Pons (tissue), 1 donor: Measurements from ENCODE around the gene CKM.
"Not testable (repeated sequence)": the region's sequence is repeated elsewhere in the genome, so short reads cannot be mapped to it uniquely, and the experiment has no call there.

ENCODE experiments used
- DNase-seq: peaks from one replicate; pipeline ENCODE4 v3.0.0-alpha.2; 2016; ENCODE audit warnings: low spot score

The CKM gene

GRCh38 chr19:45320997-45321775 lies 1.5 kb downstream of the CKM start:
- no peak for DNase-seq

- DNase-seq = no peak
These were observed 7.4 kb downstream of the CKM start for GRCh38 chr19:45315304-45315703.

GRCh38 chr19:45314708-45315245 lies 7.9 kb downstream of the CKM start:
- DNase-seq = no peak

DNA sequence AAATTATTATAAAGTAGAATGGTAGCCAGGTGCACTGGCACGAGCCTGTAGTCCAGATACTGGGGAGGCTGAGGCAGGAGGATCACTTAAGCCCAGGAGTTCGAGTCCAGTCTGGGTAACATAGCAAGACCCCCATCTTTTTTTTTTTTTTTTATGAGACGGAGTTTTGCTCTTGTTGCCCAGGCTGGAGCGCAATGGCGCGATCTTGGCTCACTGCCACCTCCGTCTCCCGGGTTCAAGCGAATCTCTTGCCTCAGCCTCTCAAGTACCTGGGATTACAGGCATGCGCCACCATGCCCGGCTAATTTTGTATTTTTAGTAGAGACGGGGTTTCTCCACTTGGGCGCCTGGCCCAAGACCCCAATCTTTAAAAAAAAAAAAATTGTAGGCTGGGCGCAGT lies 10.4 kb downstream of the CKM start:
- not testable (repeated sequence) for DNase-seq

- DNase-seq = no peak
These were observed 11.1 kb downstream of the CKM start for GRCh38 chr19:45311621-45312020.

- DNase-seq = not testable (repeated sequence)
These were observed 13.4 kb downstream of the CKM start for GRCh38 chr19:45309322-45309721.

DNA sequence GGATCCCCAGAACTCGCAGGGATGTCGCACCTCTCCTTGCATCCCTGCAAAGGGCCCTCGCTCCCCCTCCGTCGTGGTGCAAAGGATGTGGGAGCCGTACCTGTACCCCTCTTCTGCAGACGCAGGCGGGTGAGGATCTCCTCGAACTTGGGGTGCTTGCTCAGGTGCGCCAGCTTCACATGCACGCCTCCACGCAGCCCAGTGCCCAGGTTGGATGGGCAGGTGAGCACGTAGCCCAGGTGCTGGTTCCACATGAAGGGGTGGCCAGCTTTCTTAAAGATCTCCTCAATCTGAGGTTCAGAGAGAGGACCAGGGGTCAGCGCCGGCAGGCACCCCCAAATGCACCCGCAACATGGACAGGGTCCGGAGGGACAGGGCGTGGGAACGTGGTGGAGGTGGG lies 15.3 kb downstream of the CKM start:
- no peak for DNase-seq

GRCh38 chr19:45306518-45307027 lies 16.1 kb downstream of the CKM start:
- no peak for DNase-seq

DNA sequence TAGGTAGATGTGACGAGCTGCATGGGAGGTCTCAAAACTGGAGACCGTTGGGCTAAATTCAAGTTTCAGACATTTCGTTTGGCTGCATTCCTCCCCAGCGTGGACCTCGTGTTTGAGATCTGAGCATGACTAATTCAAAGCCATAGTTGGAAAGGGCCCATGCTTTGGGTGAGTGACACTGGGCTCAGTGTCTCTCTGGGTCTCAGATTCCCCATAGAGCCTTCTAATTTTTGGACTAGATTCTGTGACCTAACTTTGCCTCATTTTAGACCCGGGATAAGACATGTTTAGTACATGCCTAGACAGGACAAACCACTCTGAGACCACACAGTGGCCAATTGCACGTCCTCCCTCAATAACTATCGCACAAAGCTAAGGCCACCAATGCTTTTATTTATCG lies 16.6 kb downstream of the CKM start:
- no peak for DNase-seq

DNA sequence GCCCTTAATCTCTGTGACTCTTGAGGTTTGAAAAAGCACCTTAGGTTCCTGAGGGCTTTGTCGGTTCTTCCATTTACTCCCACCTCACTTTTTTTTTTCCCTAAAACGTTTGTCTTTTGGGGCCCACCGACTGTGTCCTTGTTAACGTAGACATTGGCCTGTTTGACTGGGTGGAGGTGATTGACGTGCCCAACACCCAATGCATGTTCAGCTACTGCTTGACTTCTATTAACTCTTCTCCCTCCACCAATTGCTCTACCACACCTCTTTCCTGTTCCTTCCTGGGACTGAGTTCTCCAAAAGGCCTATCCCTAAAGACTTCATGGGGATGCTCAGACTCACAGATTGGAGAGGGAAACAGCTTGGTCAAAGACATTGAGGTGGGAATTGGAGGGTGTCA lies 17.3 kb downstream of the CKM start:
- no peak for DNase-seq

- DNase-seq = no peak
These were observed 17.7 kb downstream of the CKM start for GRCh38 chr19:45305007-45305406.

DNA sequence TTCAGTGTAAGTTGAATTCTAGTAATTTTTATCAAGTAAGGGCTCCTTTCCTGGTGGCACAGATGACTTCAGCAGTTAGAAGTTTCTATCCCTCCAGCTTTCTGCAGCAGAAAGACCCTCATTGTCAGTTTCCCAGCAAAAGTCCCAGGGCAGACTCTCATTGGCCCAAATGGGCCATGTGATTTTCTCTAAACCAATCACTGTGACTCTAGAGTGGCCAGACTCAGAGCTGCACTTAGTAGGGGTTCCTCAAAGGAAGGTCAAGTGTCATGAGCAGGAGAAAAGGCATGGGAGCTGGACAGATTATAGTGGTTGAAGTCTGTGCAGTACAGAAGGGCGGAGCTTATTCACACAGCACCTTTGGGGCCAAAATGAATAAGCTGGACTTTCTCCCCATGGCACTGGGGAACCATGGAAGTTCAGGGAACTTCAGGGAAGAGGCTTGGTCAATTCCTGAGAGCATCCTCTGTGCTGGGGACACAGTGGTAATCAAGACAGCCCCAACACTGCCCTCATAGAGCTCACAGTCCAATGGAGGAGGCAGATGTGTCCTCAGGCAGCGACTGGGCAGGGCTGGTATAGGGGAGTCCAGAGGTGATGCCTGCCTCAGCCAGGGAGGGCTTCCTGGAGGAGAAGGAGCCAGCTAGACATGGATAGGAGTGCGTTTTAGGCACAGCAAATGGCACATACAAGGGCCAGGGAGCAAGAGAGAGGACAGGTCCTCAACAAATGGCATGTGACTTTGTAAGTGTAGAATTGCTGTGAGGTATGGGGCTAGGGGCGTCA lies 18.3 kb downstream of the CKM start:
- DNase-seq = no peak

DNA sequence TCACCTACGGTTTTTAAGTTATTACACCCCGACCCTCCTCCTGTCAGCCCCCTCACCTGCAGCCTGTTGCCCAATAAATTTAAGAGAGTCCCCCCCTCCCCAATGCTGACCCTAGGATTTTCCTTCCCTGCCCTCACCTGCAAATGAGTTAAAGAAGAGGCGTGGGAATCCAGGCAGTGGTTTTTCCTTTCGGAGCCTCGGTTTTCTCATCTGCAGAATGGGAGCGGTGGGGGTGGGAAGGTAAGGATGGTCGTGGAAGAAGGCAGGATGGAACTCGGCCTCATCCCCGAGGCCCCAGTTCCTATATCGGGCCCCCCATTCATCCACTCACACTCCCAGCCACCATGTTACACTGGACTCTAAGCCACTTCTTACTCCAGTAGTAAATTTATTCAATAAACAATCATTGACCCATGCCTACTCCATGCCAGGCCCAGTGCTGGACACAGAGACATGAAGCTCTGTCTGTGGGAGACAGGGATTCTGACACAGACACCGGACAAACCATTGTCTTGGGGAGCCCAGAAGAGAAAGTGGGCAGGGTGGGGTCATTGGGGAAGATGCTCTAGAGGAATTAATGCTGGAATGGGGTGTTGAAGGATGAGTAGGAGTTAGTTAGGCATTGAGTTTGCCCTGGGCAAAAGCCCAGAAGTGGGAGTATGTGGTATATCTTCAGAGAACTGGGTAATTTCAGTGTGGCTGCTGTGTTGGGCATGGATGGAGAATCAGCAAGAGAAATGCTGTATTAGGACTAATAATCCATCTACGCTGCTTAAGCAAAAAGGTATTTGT lies 19.2 kb downstream of the CKM start:
- no peak for DNase-seq

DNA sequence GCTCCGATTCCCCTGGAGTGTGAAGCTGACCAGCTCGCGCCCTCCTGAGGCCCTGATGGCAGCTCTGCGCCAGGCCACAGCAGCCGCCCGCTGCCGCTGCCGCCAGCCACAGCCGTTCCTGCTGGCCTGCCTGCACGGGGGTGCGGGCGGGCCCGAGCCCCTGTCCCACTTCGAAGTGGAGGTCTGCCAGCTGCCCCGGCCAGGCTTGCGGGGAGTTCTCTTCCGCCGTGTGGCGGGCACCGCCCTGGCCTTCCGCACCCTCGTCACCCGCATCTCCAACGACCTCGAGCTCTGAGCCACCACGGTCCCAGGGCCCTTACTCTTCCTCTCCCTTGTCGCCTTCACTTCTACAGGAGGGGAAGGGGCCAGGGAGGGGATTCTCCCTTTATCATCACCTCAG lies 20.3 kb downstream of the CKM start:
- DNase-seq = no peak

DNA sequence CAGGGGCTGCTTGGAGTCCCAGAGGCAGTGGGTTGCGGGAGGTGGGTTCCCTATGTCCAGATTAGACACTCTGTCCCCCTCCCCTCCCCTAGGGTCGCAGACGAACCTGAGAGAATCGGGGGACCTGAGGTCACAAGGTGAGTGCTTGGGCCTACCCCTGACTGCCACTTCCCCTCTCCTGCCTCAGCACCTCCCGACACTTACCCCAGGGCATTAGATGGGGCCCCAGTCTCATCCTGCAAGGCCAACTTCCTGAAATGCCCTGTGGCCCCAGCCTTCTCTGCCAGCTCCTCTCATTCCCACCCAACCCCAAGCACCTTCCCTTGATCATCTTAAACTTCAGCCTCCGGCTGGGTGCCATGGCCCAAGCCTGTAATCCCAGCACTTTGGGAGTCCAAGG lies 23.0 kb downstream of the CKM start:
- no peak for DNase-seq

GRCh38 chr19:45298264-45298663 lies 24.4 kb downstream of the CKM start:
- no peak for DNase-seq

DNA sequence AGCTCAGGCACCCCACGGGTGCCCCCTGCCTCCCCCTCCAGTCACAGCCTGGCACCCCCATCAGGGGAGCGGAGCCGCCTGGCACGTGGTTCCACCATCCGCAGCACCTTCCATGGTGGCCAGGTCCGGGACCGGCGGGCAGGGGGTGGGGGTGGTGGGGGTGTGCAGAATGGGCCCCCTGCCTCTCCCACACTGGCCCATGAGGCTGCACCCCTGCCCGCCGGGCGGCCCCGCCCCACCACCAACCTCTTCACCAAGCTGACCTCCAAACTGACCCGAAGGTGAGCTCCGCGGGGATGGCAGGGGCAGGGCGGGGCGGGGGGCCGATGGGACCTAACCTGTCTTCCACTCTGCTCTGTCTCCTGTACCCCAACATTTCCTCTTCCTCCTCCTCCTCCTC lies 25.0 kb downstream of the CKM start:
- DNase-seq = no peak

DNA sequence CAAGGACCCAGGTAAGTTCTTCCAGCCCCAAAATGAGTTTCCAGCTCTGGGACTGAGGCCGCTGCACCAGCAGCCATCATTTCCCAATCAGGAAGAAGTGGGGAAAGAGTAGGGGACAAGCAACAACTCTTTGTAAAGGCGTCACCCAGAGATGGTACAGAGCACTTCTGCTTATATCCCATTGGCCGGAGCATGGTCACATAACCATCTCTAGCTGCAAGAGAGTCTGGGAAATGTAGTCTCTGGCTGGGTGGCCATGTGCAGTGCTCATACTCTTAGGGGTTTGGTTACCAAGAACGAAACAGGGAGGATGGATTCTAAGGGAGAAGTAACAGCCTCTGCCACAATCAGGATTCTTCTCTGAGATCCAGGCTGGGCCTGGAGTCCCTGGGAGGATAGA lies 26.3 kb downstream of the CKM start:
- DNase-seq = no peak

- DNase-seq = no peak
These were observed 26.8 kb downstream of the CKM start for GRCh38 chr19:45295873-45296272.

DNA sequence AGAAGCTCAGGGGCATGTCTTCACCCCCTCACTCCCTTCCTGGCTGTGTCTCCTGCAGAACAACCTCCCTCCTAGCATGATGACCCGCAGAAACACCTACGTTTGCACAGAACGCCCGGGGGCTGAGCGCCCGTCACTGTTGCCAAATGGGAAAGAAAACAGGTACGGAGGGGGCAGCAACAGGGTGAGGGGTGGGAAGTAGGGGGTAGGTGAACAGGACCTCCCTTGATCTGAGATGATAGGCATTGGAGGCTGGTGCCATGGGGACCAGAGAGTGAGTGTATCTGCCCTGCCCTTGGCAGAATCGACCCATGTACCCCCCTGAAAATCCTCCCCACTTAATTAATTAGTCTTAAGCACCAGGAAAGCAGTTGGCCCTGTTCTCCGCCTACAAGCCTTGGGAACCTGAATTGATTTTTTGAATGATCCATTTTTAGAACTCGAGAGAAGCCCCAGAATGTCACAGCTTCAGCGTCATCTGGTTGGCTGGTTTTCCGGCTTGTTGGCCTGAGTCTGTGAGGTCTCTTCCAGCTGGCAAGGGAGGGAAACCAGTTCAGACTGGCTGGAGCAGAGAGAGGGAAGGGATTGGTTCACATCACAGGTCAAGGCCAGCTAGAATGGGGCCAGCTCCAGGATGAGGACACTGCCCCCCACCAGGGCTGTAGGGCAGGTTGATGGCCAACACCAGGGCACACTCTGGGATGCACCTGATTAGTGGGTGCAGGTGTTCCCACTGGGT lies 28.2 kb downstream of the CKM start:
- DNase-seq = peak; percentile 60

GRCh38 chr19:45293682-45294081 lies 29.0 kb downstream of the CKM start:
- DNase-seq = no peak

- no peak for DNase-seq
These were observed 30.8 kb downstream of the CKM start for GRCh38 chr19:45291834-45292233.
